ENCODE results near the gene TCF15.

GRCh38 chr20:652615-653109 lies 42.6 kb upstream of the TCF15 start:
- no peak for TF ChIP-seq POLR2A (IDR thresholded peaks at IDR 0.05; ENCODE audit: low read depth, low read length)
- TF ChIP-seq, protein P1, sequence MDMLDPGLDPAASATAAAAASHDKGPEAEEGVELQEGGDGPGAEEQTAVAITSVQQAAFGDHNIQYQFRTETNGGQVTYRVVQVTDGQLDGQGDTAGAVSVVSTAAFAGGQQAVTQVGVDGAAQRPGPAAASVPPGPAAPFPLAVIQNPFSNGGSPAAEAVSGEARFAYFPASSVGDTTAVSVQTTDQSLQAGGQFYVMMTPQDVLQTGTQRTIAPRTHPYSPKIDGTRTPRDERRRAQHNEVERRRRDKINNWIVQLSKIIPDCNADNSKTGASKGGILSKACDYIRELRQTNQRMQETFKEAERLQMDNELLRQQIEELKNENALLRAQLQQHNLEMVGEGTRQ (IDR thresholded peaks at IDR 0.05; ENCODE audit: low read depth, low read length), result no peak

Data from IMR-90 (cell line).